Stimulated activated CD4-positive, alpha-beta T cell treated with anti-CD3 and anti-CD28 coated beads, TNF-alpha, amount 100 ng/mL, for 4 hours (primary cell): Measurements from ENCODE around the gene LSAMP.
"Not testable (repeated sequence)": the region's sequence is repeated elsewhere in the genome, so short reads cannot be mapped to it uniquely, and the experiment has no call there.

Experiments used
- DNase-seq, 3 experiments: peaks; one replicate each; pipeline ENCODE4 v3.0.0-alpha.2; 2020; ENCODE audit warnings: low read depth in 3 of 3

LSAMP gene

DNA sequence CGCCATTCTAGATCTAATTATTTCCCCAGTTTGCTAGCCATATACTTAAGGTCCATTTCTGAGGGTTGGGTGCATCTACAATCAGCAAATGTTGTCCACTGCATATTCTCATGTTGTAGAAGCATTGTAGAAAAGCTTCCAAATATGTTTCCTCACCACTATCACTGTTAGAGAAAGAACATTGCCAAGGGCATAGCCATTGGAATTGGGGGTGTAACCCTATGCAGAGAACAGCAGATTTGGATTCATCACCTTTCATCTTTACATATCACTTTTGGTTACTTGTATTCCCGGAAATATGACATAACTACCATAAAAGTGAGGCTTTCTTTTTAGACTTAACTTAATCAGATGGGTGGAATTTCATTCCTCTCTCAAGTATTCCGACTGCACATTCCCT is 203.6 kb downstream of the LSAMP start:
- DNase-seq: no peak

DNA sequence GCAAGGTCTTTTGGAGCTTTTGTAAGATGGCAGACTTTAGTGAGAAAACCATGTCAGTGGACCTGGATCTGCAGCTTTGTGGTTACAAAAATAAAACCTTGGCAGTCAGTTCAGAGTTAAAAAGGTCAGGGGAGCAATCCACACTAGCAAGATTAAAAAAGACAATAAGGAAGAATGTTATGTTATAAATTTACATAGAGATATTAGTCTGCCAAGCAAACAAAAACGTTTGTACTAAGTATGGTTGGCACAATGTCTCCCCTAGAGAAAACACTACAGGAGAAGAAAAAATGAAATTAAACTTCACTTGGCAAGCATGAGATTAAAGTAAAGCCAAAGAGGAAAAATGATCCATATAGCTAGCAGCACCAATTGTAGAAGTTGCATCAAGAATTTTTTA is 205.0 kb downstream of the LSAMP start:
- no peak for DNase-seq

DNA sequence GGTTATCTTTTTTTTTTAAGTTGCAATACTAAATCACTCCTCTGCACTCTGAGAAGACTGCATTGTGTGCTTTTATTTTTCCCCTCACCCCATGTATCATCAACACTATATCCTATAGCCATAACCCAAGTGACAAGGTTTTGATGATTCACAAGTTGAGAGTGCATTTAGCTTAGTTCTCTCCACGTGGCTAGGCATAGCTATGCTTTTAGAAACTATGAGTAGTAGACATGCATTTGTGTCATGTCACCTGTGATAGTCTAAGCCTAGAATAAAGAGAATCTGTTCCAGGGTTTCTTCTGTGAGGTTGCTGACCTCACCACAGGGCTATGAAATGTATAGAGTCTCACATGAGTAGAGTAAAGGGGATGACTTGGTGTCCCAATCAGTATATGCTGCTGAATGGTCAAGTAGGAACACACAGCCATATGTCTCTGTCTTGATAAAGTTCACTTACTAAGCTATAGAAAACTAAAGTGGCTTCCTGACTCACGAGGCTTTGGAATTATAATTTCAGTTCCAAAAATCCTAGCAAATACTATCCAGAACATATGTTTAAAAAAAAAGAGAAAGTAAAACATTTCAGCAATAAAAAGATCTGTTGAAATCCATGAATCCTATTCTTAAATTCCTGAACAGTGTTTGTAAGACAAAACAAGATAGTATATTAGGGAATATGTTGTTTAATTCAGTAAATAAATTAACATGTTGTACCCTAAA is 206.3 kb downstream of the LSAMP start:
- no peak for DNase-seq

- no peak for DNase-seq
Observed at GRCh38 chr3:116233711-116234357, 211.5 kb downstream of the LSAMP start.

DNA sequence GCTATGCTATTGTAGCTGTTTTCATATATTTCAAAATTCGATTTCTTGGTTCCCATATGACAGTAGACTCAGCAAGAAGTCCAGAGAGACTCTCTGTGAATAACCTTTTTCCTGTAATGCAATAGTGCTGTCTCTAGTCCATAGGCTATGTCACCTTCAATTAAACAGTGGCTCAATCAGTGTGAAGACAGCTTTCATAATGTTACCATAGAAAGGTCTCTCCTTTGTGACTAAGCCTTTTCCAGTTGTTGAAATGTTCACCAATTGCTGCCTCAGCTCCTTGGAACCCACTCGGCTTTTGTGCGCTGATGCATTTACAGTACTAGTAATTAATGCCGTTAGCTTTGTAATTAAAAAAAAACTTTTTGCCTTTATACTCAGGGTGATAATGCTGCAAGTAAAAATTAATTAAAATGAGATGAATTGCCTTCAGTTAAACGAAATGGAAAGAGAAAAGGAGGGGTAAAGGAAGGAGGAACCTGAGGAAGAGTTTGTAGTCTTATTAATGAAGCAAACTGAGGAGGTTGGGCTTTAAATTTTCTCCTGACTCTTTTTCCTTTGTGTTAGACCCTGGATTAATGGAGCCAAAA is 214.8 kb downstream of the LSAMP start:
- DNase-seq: no peak

DNA sequence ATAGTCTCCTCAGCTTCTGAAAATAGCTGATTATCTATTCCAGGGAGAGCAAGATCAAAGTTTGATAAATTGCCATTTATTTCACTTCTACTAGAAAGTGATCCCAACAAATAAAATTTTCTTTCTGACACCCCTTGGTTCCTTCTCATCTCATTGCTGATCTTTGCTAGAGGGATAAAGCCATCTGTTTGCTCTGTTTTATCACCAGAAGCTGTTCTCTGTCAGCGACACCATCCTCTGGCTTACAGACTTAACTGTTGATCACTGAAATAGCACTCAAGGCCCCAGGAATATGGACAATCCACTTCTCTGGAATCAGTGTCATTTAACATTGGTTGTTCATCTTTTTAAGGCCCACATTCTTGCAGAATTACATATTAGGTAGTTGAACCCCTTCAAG is 219.0 kb downstream of the LSAMP start:
- no peak for DNase-seq

DNA sequence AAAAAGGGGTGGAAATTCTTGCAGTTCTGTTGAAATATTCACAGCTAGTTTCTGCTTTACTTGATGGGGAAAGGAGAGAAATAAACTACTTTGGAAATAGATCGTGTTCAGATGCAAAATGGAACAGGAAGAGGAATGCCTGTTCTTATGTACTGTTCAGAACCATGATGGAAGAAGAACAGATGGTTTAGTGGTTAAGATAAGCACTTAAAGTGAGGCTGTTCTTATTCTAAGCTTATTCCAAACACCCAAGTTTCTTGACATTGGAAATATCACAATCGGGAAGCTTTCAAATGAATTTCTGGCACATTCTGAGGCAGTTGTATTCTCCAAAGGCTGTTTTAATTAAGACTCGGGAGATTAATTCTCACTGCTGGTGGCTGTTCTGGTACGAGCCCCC is 228.5 kb downstream of the LSAMP start:
- DNase-seq: no peak

DNA sequence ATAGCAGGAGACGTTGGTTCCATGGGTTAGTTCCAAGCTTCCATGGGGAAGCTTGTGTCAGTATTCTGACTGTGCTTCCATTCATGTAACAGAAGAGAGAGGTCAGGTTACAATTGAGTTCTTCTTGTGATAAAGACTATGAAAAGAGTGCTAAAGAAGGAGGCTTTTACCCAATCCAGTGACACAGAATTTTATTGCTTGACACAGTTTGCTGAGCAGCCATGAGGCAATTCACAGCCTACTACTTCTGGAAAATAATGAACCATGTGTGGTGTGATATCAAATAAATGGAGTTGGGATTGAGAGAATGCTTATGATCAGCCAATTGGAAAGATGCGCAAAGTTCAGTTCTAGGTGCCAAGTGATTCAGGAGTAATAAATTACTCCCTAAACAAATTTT is 233.4 kb downstream of the LSAMP start:
- DNase-seq: no peak

- not testable (repeated sequence) for DNase-seq
Observed at GRCh38 chr3:116208830-116209229, 236.5 kb downstream of the LSAMP start.

DNA sequence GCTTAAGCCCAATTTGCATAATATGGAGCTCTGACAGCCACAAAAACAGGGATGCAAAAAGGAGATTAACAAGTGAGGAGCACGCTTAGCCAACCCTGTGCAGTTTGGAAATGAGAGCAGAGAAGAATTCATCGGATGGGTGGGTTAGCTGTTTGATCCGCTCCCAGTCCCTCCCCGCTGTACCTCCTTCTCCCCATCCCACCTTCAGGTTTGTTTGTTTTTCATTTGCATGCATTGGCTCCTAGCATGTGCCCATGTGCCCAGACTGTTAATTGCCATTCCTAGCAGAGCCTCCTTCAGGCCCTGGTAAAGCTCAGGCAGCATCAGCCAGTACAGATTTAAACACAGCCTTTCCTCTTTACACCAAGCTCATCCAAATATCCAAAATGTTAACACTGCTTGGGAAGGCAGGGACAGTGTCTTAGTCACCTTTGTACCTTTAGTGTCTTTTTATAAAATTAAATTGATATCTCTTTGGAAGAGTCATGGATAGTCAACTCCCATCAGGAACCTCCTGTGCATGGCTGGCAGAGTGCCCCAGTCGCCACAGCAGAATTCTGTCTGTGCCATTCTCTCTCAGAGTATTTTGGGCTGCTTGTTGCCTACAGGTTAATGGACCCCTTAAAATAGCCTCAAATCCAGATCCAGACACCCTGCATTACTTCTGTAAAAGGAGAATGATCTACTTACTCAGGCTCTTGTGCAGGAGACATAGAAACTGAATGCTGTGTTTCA is 244.2 kb downstream of the LSAMP start:
- DNase-seq: no peak

- DNase-seq: no peak
Observed at GRCh38 chr3:116199063-116199462, 246.2 kb downstream of the LSAMP start.

DNA sequence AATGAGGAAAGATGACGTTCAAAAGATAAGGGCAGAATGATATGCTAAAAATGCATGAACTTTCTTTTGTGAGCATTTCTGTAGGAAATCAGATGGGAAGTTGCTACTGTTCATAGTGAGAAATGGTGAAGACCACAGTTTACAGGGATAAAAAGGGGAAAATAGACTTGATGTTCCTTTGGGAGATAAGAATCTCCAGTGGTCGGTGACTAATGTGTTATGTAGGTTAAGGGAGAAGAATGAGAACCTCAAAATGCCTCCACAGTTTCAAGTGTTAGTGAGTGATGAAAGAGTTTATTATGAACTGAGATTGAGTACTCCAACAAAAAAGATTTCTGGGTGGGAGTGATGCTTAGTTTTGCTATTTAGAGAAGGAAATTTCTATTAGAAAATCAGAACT is 247.2 kb downstream of the LSAMP start:
- no peak for DNase-seq

DNA sequence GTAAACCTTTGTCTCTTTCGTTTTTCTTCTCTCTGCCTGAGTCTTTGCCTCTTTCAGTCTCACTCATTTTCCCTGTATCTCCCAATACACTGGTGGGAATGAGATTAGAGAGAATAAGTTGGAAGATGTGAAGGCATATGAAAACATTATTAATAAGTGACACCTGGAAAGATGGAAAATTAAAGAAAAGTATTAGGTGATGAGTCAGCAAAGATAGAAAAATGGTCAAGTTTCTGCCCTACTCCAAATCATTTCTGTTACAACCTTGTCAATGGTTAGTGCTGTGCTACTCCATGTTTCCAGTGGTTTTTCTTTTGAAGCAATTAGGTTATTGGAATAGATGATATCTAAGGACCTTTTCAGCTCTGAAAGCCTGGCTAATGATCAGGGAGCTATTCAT is 252.8 kb downstream of the LSAMP start:
- DNase-seq: no peak

DNA sequence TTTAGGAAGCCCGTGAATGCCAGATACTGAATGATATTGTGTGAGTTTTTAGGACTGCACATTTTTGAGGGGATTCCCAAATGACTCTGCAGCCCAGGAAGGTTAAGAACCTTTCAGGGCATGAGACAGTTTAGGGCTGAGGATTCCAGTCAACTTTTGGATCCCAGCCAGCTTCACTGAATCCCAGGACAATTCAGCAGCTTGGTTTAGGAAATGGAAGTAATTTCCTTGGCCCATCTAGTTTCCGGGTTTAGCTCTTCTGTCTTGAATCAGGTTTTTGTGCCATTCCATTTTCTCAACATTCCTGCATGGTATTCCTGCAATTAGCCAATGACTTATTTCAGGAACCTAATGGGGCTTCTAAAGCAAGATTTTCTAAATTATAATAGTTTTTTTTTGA is 253.9 kb downstream of the LSAMP start:
- DNase-seq: no peak

DNA sequence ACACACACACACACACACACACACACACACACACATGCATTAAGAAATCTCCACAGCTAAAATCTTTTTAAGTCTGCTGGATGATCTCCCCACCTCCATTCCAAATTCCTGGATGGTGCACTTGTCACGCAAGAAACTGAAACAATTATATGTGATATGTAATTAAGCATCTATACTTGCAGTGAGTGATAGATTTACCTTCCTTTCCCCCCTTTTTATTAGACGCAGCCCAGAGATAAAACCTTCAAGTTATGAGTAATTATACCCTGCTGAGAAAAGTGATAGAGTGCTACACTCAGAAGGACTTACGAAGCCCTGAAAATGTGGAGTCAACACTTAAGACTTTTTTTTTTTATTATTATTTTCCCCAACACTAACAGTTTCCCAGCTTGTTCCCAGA is 255.2 kb downstream of the LSAMP start:
- DNase-seq: no peak

DNA sequence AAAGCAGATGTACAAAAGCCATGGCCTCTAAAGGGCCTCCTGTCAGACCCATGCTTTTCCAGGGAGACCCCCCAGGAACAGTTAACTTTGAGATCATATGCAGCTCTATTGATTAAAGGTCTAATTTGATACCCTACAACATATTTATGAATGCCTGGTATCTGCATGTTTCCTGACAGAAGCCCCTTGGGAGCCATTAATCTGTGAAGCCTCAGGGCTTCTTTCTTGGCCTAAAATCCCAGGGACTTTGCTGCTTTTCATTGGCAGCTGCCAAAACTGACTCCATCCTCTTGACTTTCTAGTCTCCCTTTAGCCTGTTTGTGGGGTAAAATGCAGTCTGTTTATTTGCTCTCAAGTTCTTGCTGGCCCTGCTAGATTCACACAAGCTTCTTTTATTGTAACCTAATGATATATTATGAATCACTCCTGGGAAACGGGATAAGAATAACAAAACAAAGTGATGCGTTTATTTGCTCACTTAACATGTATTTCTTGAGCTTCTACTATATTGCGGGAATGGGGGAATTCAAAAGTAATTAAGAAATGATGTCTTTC is 257.0 kb downstream of the LSAMP start:
- no peak for DNase-seq

DNA sequence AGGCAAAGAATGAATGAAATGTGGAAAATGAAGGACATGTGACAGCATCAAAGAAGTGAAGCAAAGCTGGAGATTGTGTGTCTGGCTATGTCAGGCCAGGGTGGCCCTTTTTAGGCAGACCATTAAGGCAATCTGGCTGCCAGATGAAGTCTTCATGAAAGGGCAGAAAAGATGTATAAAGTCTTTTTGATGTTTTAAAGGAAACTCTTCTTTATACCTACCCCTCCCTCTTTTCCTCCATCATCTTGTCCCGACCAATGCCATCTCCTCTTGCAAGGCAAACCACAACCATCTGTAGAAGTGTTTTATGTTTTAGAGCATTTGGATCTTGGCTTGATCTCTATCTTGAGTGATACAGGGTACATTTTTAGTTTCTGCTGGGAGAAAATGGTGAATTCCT is 259.2 kb downstream of the LSAMP start:
- no peak for DNase-seq

DNA sequence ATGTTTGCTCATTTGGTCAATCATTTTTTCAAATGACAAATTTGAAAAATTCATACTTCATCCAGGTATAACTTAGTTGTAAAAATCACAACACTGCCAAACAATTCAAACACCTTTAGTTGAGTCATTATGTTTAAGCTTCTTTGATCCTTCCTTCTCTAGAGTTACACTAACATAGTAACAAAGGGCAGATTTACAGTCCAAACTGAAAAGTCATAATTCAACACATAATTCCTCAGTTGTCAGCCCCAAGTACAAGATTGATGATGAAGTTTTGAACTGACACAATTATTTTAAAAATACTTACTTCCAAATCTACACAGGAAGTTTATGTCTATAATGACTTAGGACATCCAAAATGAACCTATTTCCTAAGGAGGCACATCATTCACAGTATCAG is 264.1 kb downstream of the LSAMP start:
- DNase-seq: no peak

GRCh38 chr3:116179091-116179490 is 266.2 kb downstream of the LSAMP start:
- no peak for DNase-seq

- no peak for DNase-seq
Observed at GRCh38 chr3:116176974-116177555, 268.2 kb downstream of the LSAMP start.

GRCh38 chr3:116166121-116166520 is 279.2 kb downstream of the LSAMP start:
- no peak for DNase-seq

- DNase-seq: no peak
Observed at GRCh38 chr3:116165641-116166040, 279.6 kb downstream of the LSAMP start.
